ENCODE measurements around the gene PGA5. TPM values are rescaled to one million over a fixed set of nuclear protein-coding genes. Genes with fewer than 3 reads are reported as not detected.

The PGA5 gene
- not detected in 5 replicates for total RNA-seq (2022; extraction: Qiagen RNA extraction; ENCODE audit: low read depth)

GRCh38 chr11:61240875-61241274 lies at the start of gene PGA5:
Gene PGA5 (plus strand): TSS chr11:61241175. CDS start chr11:61241227, 52 bp downstream.

DNA sequence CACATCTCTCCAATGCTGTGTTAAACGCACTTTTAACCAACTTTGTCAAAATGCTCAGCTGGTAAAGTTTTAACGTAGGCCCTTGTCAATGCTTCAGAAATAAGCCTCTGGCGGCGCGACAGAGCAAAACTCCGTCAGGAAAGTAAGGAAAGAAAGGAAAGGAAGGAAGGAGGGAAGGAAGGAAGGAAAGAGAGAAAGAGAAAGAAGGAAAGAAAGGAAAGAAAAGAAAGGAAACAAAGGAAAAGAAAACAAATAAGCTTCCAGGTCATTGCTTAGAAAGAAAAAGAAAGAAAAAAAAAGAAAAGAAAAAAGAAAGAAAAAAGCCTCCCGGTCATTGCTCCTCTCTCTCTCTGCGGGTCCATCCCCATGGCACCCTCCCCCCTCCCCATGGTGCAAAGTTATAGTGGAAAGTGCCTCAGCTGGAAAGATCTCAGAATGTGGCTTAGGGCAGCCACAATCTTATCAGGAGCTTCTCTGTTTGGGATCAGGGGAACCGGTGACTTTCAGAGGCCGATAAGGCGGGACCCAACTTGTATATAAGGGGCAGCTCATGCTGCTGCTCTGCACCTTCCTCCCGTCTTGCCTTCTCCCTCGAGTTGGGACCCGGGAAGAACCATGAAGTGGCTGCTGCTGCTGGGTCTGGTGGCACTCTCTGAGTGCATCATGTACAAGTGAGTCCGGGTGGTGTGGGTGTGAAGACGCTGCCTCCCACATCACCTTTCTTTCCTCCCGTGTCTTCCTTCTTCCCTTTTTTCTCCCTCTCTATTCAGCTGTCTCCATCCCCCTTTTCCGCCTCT lies 37.8 kb upstream of the PGA5 start, which contains the start of gene PGA3:
Gene PGA3 (plus strand): TSS at position 566 of the 797 bp plus-strand sequence. CDS start 50 bp downstream, at position 616.

DNA sequence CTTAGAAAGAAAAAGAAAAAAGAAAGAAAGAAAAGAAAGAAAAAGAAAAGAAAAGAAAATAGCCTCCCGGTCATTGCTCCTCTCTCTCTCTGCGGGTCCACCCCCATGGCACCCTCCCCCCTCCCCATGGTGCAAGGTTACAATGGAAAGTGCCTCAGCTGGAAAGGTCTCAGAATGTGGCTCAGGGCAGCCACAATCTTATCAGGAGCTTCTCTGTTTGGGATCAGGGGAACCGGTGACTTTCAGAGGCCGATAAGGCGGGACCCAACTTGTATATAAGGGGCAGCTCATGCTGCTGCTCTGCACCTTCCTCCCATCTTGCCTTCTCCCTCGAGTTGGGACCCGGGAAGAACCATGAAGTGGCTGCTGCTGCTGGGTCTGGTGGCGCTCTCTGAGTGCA lies 18.9 kb upstream of the PGA5 start, which contains the start of gene PGA4:
Gene PGA4 (plus strand): TSS at position 301 of the 400 bp plus-strand sequence. CDS start 54 bp downstream, at position 355.

DNA sequence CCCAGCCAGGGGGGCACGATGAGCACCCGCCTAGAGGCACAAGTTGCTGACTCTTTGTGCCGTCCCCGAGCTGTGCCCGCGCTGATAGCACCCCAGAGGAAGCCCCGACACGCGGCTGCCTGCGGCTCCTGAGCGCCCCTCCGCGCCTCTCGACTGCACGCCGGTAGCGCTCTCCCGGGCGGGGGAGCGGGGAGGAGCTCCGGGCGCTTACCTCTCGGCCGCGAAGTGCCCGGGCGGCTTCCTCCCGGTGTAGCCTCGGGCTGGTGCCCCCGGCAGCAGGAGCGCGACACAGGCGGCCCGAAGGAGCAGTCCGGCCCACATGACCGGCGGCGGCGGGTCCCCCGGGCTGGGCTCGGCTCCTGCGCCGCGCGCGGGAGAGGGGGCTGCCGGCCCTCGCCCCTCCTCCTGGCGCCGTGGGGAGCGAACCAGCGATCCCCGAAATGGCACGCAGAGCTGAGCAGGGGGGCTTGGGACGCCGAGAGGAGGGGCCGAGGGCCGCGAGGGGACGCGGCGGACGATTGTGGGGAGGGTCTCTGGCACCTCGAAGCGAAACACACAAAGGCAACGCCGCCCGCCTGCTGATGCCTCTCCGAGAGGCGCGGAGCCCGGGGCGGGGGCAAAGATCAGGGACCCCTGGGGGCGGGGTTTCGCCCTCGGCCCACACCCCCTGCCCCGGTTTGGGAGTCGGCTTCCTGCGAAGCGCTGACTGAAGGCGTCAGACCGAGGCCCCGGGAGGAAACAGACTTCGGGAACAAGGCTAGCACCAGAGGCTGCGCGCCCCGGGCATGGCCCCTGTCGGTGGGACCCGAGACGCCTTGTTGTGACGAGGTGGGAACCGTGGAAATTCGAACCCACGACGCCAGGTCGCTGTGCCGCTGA lies 54.0 kb downstream of the PGA5 start, which contains the start of gene VWCE:
Gene VWCE (minus strand): TSS at position 600 of the 879 bp plus-strand sequence. CDS start 279 bp downstream, at position 321.

Other genes starting within 250 kb of the PGA5 start
- gene CD5, start 138.7 kb upstream of the PGA5 start, total RNA-seq (2022; extraction: Qiagen RNA extraction; ENCODE audit: low read depth): not detected in 5 replicates
- 15.7 to 19.2 TPM (median 18.7 TPM) in 5 replicates for gene VPS37C, start 79.7 kb upstream of the PGA5 start, total RNA-seq (2022; extraction: Qiagen RNA extraction; ENCODE audit: low read depth)
- gene PGA3, start 37.7 kb upstream of the PGA5 start, total RNA-seq (2022; extraction: Qiagen RNA extraction; ENCODE audit: low read depth): not detected in 5 replicates
- not detected in 5 replicates for gene PGA4, start 18.8 kb upstream of the PGA5 start, total RNA-seq (2022; extraction: Qiagen RNA extraction; ENCODE audit: low read depth)
- 0.25 to 1.0 TPM (median 0.54 TPM) in 5 replicates for gene VWCE, start 54.1 kb downstream of the PGA5 start, total RNA-seq (2022; extraction: Qiagen RNA extraction; ENCODE audit: low read depth)
- 150 to 188 TPM (median 175 TPM) in 5 replicates for gene DDB1, start 91.9 kb downstream of the PGA5 start, total RNA-seq (2022; extraction: Qiagen RNA extraction; ENCODE audit: low read depth)
- gene TKFC, start 92.1 kb downstream of the PGA5 start, total RNA-seq (2022; extraction: Qiagen RNA extraction; ENCODE audit: low read depth): 41.9 to 77.8 TPM (median 71.2 TPM) in 5 replicates
- 28.4 to 53.4 TPM (median 50.3 TPM) in 5 replicates for gene CYB561A3, start 120.7 kb downstream of the PGA5 start, total RNA-seq (2022; extraction: Qiagen RNA extraction; ENCODE audit: low read depth)
- gene TMEM138, start 121.2 kb downstream of the PGA5 start, total RNA-seq (2022; extraction: Qiagen RNA extraction; ENCODE audit: low read depth): 85.9 to 114 TPM (median 105 TPM) in 5 replicates
- 14.8 to 18.7 TPM (median 17.5 TPM) in 5 replicates for gene TMEM216, start 151.4 kb downstream of the PGA5 start, total RNA-seq (2022; extraction: Qiagen RNA extraction; ENCODE audit: low read depth)
- gene CPSF7, start 188.8 kb downstream of the PGA5 start, total RNA-seq (2022; extraction: Qiagen RNA extraction; ENCODE audit: low read depth): 71.1 to 76.3 TPM (median 74.8 TPM) in 5 replicates
- 37.5 to 46.1 TPM (median 43.3 TPM) in 5 replicates for gene SDHAF2, start 188.9 kb downstream of the PGA5 start, total RNA-seq (2022; extraction: Qiagen RNA extraction; ENCODE audit: low read depth)

All from A549 treated with ZK216348 at 1 μM for 4 hours (cell line).